ENCODE data around the gene SLIT3.

- no peak for TF ChIP-seq ARNTL (CRISPR knock-in tag; IDR thresholded peaks at IDR 0.05; ENCODE audit: borderline replicate concordance, low read depth)
- no peak for TF ChIP-seq ZFP3 (CRISPR knock-in tag; IDR thresholded peaks at IDR 0.05)
- no peak for TF ChIP-seq ZC3H10 (CRISPR knock-in tag; IDR thresholded peaks at IDR 0.05)
- no peak for TF ChIP-seq ESRRG (CRISPR knock-in tag; IDR thresholded peaks at IDR 0.05)
- TF ChIP-seq RARB (CRISPR knock-in tag; IDR thresholded peaks at IDR 0.05), result no peak
- TF ChIP-seq POU6F1 (CRISPR knock-in tag; IDR thresholded peaks at IDR 0.05; ENCODE audit: borderline replicate concordance, low read depth), result no peak
- TF ChIP-seq CSDC2 (CRISPR knock-in tag; IDR thresholded peaks at IDR 0.05), result no peak
- no peak for TF ChIP-seq PATZ1 (CRISPR knock-in tag; IDR thresholded peaks at IDR 0.05; ENCODE audit: borderline replicate concordance)
- TF ChIP-seq PPARA (CRISPR knock-in tag; IDR thresholded peaks at IDR 0.05; ENCODE audit: borderline replicate concordance), result no peak
- no peak for TF ChIP-seq ZFP30 (CRISPR knock-in tag; IDR thresholded peaks at IDR 0.05)
- TF ChIP-seq CSRNP3 (CRISPR knock-in tag; IDR thresholded peaks at IDR 0.05), result no peak
Observed at GRCh38 chr5:168850683-168851082, 450.3 kb downstream of the SLIT3 start.

Measured in SK-N-SH treated with all-trans-retinoic acid at 6 μM for 48 hours (cell line).